Subcutaneous preadipocyte (primary cell): ENCODE results near the gene SFI1. TPM values are rescaled to one million over a fixed set of nuclear protein-coding genes. Genes with fewer than 3 reads are reported as not detected.

ENCODE experiments used
- small RNA-seq: library from RNA; depleted of rRNA; stranded (forward); fragments of <200 nt; gene quantifications from one replicate; pipeline ENCODE3, GENCODE V24; 2012
- total RNA-seq: library from RNA; depleted of rRNA; stranded (reverse); fragments of >200 nt; gene quantifications from 2 replicates; pipeline ENCODE4 v1.2.3, GENCODE V29; 2012

Gene SFI1
- total RNA-seq, result 12.9 and 25.0 TPM in 2 replicates

GRCh38 chr22:31496007-31496734, at the start of gene SFI1:
Gene SFI1 (plus strand): TSS chr22:31496536. CDS start chr22:31508285, 11,749 bp downstream.

GRCh38 chr22:31489632-31490495, 6.5 kb upstream of the SFI1 start, which contains the start of gene EIF4ENIF1:
Gene EIF4ENIF1 (minus strand): TSS chr22:31489842. CDS start chr22:31488718, 1,124 bp downstream.

GRCh38 chr22:31661851-31662667, 165.7 kb downstream of the SFI1 start, which contains the start of gene PISD:
Gene PISD (minus strand): TSS chr22:31662215. CDS start chr22:31662208, 7 bp downstream.

Small RNA genes lying within 50 kb of the gene (small RNA-seq; reads per million reads assigned to genes)
- not detected for gene AL096701.2
- 0.14 reads per million for gene RNU6-28P

Other genes with a start within 250 kb of the SFI1 start
- 5.3 and 12.9 TPM in 2 replicates for gene PIK3IP1, start 204.0 kb upstream of the SFI1 start, total RNA-seq
- gene PATZ1, start 150.2 kb upstream of the SFI1 start, total RNA-seq, result 12.5 and 13.6 TPM in 2 replicates
- gene DRG1, start 96.9 kb upstream of the SFI1 start, total RNA-seq, result 77.2 and 83.4 TPM in 2 replicates
- 9.2 and 9.6 TPM in 2 replicates for gene EIF4ENIF1, start 6.7 kb upstream of the SFI1 start, total RNA-seq
- gene PISD, start 165.7 kb downstream of the SFI1 start, total RNA-seq, result 35.3 and 41.8 TPM in 2 replicates